CD4-positive, alpha-beta memory T cell (primary cell): ENCODE data around the gene KCNE3. TPM values are rescaled to one million over a fixed set of nuclear protein-coding genes. Genes with fewer than 3 reads are reported as not detected.

ENCODE experiments used
- CTCF ChIA-PET: fragments of 350-600 bp; sonication (Branson Sonifier 250); formaldehyde crosslinking; loops from one replicate; lab custom pipeline; 2021; ENCODE audit warnings: inconsistent platforms; ENCODE audit not compliant: partially characterized antibody; lab: Charles Lee
- POLR2A ChIA-PET: fragments of 350-600 bp; sonication (Branson Sonifier 250); formaldehyde crosslinking; loops from one replicate; lab custom pipeline; 2021; ENCODE audit not compliant: partially characterized antibody; lab: Charles Lee
- DNase-seq, 5 donors: peaks; one replicate each; pipeline versions ENCODE4 v3.0.0 to v3.0.0-alpha.2; 2020 to 2022; ENCODE audit warnings: mixed read lengths in 1 of 5
- H3K27ac ChIP-seq: one replicate; pipeline ENCODE4 v1.7.0; 2013; ENCODE audit warnings: low read depth, low read length
- H3K27me3 ChIP-seq: 2 replicates; pipeline ENCODE4 v1.7.0; 2013; ENCODE audit warnings: mild to moderate bottlenecking, low read length, moderate library complexity; ENCODE audit not compliant: insufficient read depth
- H3K36me3 ChIP-seq: 2 replicates; pipeline ENCODE4 v1.7.0; 2013; ENCODE audit warnings: mild to moderate bottlenecking, low read length, moderate library complexity; ENCODE audit not compliant: insufficient read depth
- H3K4me1 ChIP-seq: 2 replicates; pipeline ENCODE4 v1.7.0; 2013; ENCODE audit warnings: mild to moderate bottlenecking, low read length, moderate library complexity; ENCODE audit not compliant: insufficient read depth
- H3K4me3 ChIP-seq, 2 donors: one replicate each; pipeline ENCODE4 v1.7.0; 2013; ENCODE audit warnings: low read length in 2 of 2, mild to moderate bottlenecking in 1 of 2
- H3K9me3 ChIP-seq, 2 donors: one replicate each; pipeline ENCODE4 v1.7.0; 2013; ENCODE audit warnings: low read length in 2 of 2, control low read depth in 1 of 2; ENCODE audit not compliant: control insufficient read depth in 1 of 2
- H3K27ac Mint-ChIP-seq, 7 donors: one replicate each; pipeline ENCODE4 v1.8.0; 2020 to 2021; ENCODE audit warnings: mixed read lengths in 7 of 7, mild to moderate bottlenecking in 6 of 7, inconsistent platforms in 3 of 7, moderate library complexity in 3 of 7
- H3K27me3 Mint-ChIP-seq, 2 donors: one replicate each; pipeline ENCODE4 v1.8.0; 2020 to 2021; ENCODE audit warnings: mixed read lengths in 2 of 2
- H3K36me3 Mint-ChIP-seq, 2 donors: one replicate each; pipeline ENCODE4 v1.8.0; 2020 to 2021; ENCODE audit warnings: mixed read lengths in 2 of 2, inconsistent platforms in 1 of 2, mild to moderate bottlenecking in 1 of 2
- H3K4me1 Mint-ChIP-seq, 4 donors: one replicate each; pipeline ENCODE4 v1.8.0; 2020 to 2021; ENCODE audit warnings: mixed read lengths in 4 of 4, mild to moderate bottlenecking in 1 of 4
- H3K4me3 Mint-ChIP-seq, 8 donors: one replicate each; pipeline ENCODE4 v1.8.0; 2020 to 2021; ENCODE audit warnings: mixed read lengths in 8 of 8, mild to moderate bottlenecking in 7 of 8, moderate library complexity in 6 of 8, inconsistent platforms in 3 of 8
- H3K9me3 Mint-ChIP-seq, 8 donors: one replicate each; pipeline ENCODE4 v1.8.0; 2020 to 2021; ENCODE audit warnings: mixed read lengths in 8 of 8, mild to moderate bottlenecking in 5 of 8, inconsistent platforms in 3 of 8, moderate library complexity in 1 of 8
- intact Hi-C: fragments of 100-400 bp; cut with micrococcal nuclease; formaldehyde crosslinking; loops from one replicate; pipeline ENCODE4 v1.15.1; 2023
- polyA plus RNA-seq, 2 donors: library from polyadenylated mRNA; unstranded; fragments of 300-500 nt; fragmentation: Illumina TruSeq; gene quantifications; one replicate each; pipeline ENCODE4 v1.2.3, GENCODE V29; 2021
- total RNA-seq, 2 experiments: library from RNA; stranded (reverse); gene quantifications; one replicate each; pipeline ENCODE4 v1.2.3, GENCODE V29; 2021

Gene KCNE3
- total and polyA plus RNA-seq, 4 experiments from 2014 or later, result 0.28 TPM; not detected in 3

GRCh38 chr11:74471668-74472429 is 4.5 kb upstream of the KCNE3 start:
- Mint-ChIP-seq H3K9me3 (no peaks in the 10 kb centered on the region), H3K4me3 (no peak overlapping the region), H3K27me3 (peaks cover 17 to 30% of the 10 kb centered on the region in 2 donors), H3K4me1 (peaks cover 0 to 7% (median under 1%) of the 10 kb centered on the region in 4 donors), H3K36me3 (no peaks in the 10 kb centered on the region), H3K27ac (peak overlapping the region in 1 of 7 donors; percentile 62)
- no peaks in the 10 kb centered on the region for H3K27me3 ChIP-seq
- no peaks in the 10 kb centered on the region for H3K36me3 ChIP-seq
- ChIA-PET CTCF (no interaction called here), POLR2A (no interaction called here)
- intact Hi-C loops, result no loop called here
- no peak overlapping the region for H3K27ac ChIP-seq
- H3K4me3 ChIP-seq, result no peak overlapping the region
- H3K4me1 ChIP-seq, result no peaks in the 10 kb centered on the region
- H3K9me3 ChIP-seq, result no peaks in the 10 kb centered on the region
- no peak for DNase-seq

- Mint-ChIP-seq H3K27me3 (peaks cover 25 to 32% of the 10 kb centered on the region in 2 donors), H3K36me3 (no peaks in the 10 kb centered on the region), H3K9me3 (no peaks in the 10 kb centered on the region), H3K27ac (no peak overlapping the region), H3K4me3 (no peak overlapping the region), H3K4me1 (peaks cover 0 to 8% (median 3%) of the 10 kb centered on the region in 4 donors)
- DNase-seq, result no peak
- H3K9me3 ChIP-seq, result no peaks in the 10 kb centered on the region
- H3K36me3 ChIP-seq, result no peaks in the 10 kb centered on the region
- H3K27me3 ChIP-seq, result no peaks in the 10 kb centered on the region
- H3K4me1 ChIP-seq, result no peaks in the 10 kb centered on the region
- no peak overlapping the region for H3K4me3 ChIP-seq
- POLR2A ChIA-PET, result interaction anchor here (1.8 kb wide), 1 partner anchor 22 kb away, joined by 4 read pairs; the partner anchor contains the start of gene LIPT2
- CTCF ChIA-PET, result interaction anchor here (0.7 to 1.6 kb wide), 2 partner anchors 21 to 800 kb away, joined by 3 to 5 read pairs; no protein-coding TSS in a partner anchor
- H3K27ac ChIP-seq, result no peak overlapping the region
- intact Hi-C loops, result no loop called here
These were observed 3.7 kb upstream of the KCNE3 start for GRCh38 chr11:74471037-74471436.

GRCh38 chr11:74470526-74470925 is 3.2 kb upstream of the KCNE3 start:
- Histone ChIP-seq H3K36me3 (no peaks in the 10 kb centered on the region), H3K27me3 (no peaks in the 10 kb centered on the region), H3K27ac (no peak overlapping the region), H3K4me3 (no peak overlapping the region), H3K9me3 (no peaks in the 10 kb centered on the region), H3K4me1 (no peaks in the 10 kb centered on the region)
- POLR2A ChIA-PET, result interaction anchor here (0.7 to 1.8 kb wide), 2 partner anchors 23 to 1427 kb away, joined by 4 read pairs; partner anchors contain the start of gene LIPT2
- no peak for DNase-seq
- H3K27me3 Mint-ChIP-seq, result peaks cover 30 to 37% of the 10 kb centered on the region in 2 donors
- no peaks in the 10 kb centered on the region for H3K36me3 Mint-ChIP-seq
- no peak overlapping the region for H3K4me3 Mint-ChIP-seq
- peaks cover 0 to 8% (median 3%) of the 10 kb centered on the region in 4 donors for H3K4me1 Mint-ChIP-seq
- H3K27ac Mint-ChIP-seq, result no peak overlapping the region
- CTCF ChIA-PET, result interaction anchor here (0.7 to 1.6 kb wide), 2 partner anchors 21 to 801 kb away, joined by 3 to 5 read pairs; no protein-coding TSS in a partner anchor
- H3K9me3 Mint-ChIP-seq, result no peaks in the 10 kb centered on the region
- intact Hi-C loops, result no loop called here

- Histone ChIP-seq H3K4me1 (no peaks in the 10 kb centered on the region), H3K36me3 (no peaks in the 10 kb centered on the region), H3K4me3 (no peak overlapping the region), H3K9me3 (no peaks in the 10 kb centered on the region), H3K27me3 (no peaks in the 10 kb centered on the region), H3K27ac (no peak overlapping the region)
- intact Hi-C loops, result no loop called here
- Mint-ChIP-seq H3K4me1 (peaks cover 0 to 8% (median 3%) of the 10 kb centered on the region in 4 donors), H3K36me3 (no peaks in the 10 kb centered on the region), H3K4me3 (no peak overlapping the region), H3K9me3 (no peaks in the 10 kb centered on the region), H3K27me3 (peaks cover 39 to 44% of the 10 kb centered on the region in 2 donors), H3K27ac (no peak overlapping the region)
- ChIA-PET POLR2A (no interaction called here), CTCF (no interaction called here)
- DNase-seq, result no peak
These were observed 1.6 kb upstream of the KCNE3 start for GRCh38 chr11:74468936-74469335.

- no peak for DNase-seq
- no peak overlapping the region for H3K27ac Mint-ChIP-seq
- H3K9me3 ChIP-seq, result no peaks in the 10 kb centered on the region
- peaks cover 0 to 8% (median 3%) of the 10 kb centered on the region in 4 donors for H3K4me1 Mint-ChIP-seq
- peaks cover 39 to 44% of the 10 kb centered on the region in 2 donors for H3K27me3 Mint-ChIP-seq
- no peaks in the 10 kb centered on the region for H3K36me3 ChIP-seq
- no peak overlapping the region for H3K4me3 Mint-ChIP-seq
- H3K27me3 ChIP-seq, result no peaks in the 10 kb centered on the region
- intact Hi-C loops, result no loop called here
- H3K9me3 Mint-ChIP-seq, result no peaks in the 10 kb centered on the region
- CTCF ChIA-PET, result no interaction called here
- no peak overlapping the region for H3K27ac ChIP-seq
- H3K4me1 ChIP-seq, result no peaks in the 10 kb centered on the region
- H3K36me3 Mint-ChIP-seq, result no peaks in the 10 kb centered on the region
- POLR2A ChIA-PET, result no interaction called here
- no peak overlapping the region for H3K4me3 ChIP-seq
These were observed 1.2 kb upstream of the KCNE3 start for GRCh38 chr11:74468521-74468920.

- no peak overlapping the region for H3K27ac ChIP-seq
- POLR2A ChIA-PET, result no interaction called here
These were observed 709 bp upstream of the KCNE3 start for GRCh38 chr11:74468058-74468457.

GRCh38 chr11:74465291-74465708 is 2.0 kb downstream of the KCNE3 start:
- H3K4me1 ChIP-seq, result no peaks in the 10 kb centered on the region
- H3K27me3 ChIP-seq, result no peaks in the 10 kb centered on the region
- no peaks in the 10 kb centered on the region for H3K36me3 ChIP-seq
- no peak overlapping the region for H3K27ac Mint-ChIP-seq
- intact Hi-C loops, result no loop called here
- no peaks in the 10 kb centered on the region for H3K9me3 ChIP-seq
- H3K27me3 Mint-ChIP-seq, result peaks cover 32 to 34% of the 10 kb centered on the region in 2 donors
- CTCF ChIA-PET, result no interaction called here
- H3K27ac ChIP-seq, result no peak overlapping the region
- no peaks in the 10 kb centered on the region for H3K9me3 Mint-ChIP-seq
- POLR2A ChIA-PET, result no interaction called here
- no peaks in the 10 kb centered on the region for H3K36me3 Mint-ChIP-seq
- peaks cover 0 to 8% (median 3%) of the 10 kb centered on the region in 4 donors for H3K4me1 Mint-ChIP-seq
- DNase-seq, result no peak
- no peak overlapping the region for H3K4me3 Mint-ChIP-seq
- H3K4me3 ChIP-seq, result no peak overlapping the region

More at GRCh38 chr11:74468058-74468457, 709 bp upstream of the KCNE3 start:
- intact Hi-C loops, result no loop called here
- Mint-ChIP-seq H3K4me3 (no peak overlapping the region), H3K9me3 (no peaks in the 10 kb centered on the region), H3K27me3 (peaks cover 39 to 44% of the 10 kb centered on the region in 2 donors), H3K4me1 (peaks cover 0 to 8% (median 3%) of the 10 kb centered on the region in 4 donors), H3K36me3 (no peaks in the 10 kb centered on the region), H3K27ac (no peak overlapping the region)
- Histone ChIP-seq H3K9me3 (no peaks in the 10 kb centered on the region), H3K4me3 (no peak overlapping the region), H3K36me3 (no peaks in the 10 kb centered on the region), H3K4me1 (no peaks in the 10 kb centered on the region), H3K27me3 (no peaks in the 10 kb centered on the region)
- CTCF ChIA-PET, result no interaction called here
- DNase-seq, result no peak
